ENCODE measurements around the gene CIAO2A. TPM values are rescaled to one million over a fixed set of nuclear protein-coding genes. Genes with fewer than 3 reads are reported as not detected.

Gene CIAO2A
- total RNA-seq, 1 experiment from 2014 or later: 74.4 TPM

DNA sequence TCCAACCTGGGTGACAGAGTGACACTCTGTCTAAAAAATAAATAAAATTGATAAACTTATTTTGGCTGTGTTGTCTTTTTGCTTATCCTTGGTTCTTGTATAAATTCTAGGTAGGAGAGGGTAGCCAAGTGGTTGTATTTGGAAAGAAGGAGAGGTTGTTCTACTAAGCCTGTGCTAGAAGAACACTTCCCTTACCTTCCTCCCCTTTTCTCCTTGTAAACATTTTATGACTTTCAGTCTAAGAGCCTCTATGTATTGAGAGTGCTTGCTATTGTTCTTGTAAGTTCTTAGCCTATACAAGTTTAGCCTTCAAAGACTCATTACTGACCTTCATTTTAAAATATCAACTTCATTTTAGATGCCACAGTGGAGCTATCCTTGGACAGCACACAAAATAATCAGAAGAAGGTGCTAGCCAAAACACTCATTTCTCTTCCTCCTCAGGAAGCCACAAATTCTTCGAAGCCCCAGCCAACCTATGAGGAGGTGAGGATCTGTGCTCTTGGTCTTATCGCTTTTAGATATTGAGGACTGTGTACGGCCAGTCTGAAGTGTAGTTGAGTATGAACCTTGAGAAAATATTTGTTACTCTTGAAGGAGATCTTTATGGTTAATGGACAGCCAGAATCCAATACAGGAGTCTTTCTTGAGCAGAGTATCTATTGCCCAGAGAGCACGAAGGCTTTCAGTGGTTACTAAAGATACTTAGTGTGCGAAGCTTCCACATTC is 24.3 kb upstream of the CIAO2A start:
- no peak overlapping the region for H3K18ac ChIP-seq (ENCODE audit: insufficient read length, low read depth, low read length)
- H4K91ac ChIP-seq (ENCODE audit: insufficient read length, low read depth, low read length): no peak overlapping the region
- no peak overlapping the region for H3K23ac ChIP-seq (ENCODE audit: insufficient read length, low read depth, low read length)
- no peak overlapping the region for H3K4ac ChIP-seq (ENCODE audit: low read depth, low read length)
- H3K27me3 ChIP-seq (ENCODE audit: insufficient read depth, low read length): no peaks in the 10 kb centered on the region
- H2BK20ac ChIP-seq (ENCODE audit: low read depth, low read length, poor library complexity, severe bottlenecking): no peak overlapping the region
- H3K36me3 Mint-ChIP-seq (ENCODE audit: insufficient read depth in 1 of 3, low read depth in 3 of 3): peaks cover 6 to 47% (median 21%) of the 10 kb centered on the region in 3 experiments; a peak in 5 of 7 replicates
- no peak overlapping the region for H2BK12ac ChIP-seq (ENCODE audit: insufficient read length, low read depth, low read length)
- H3K27ac ChIP-seq (ENCODE audit: insufficient read length, low read depth, low read length): no peak overlapping the region
- H3K4me1 ChIP-seq (ENCODE audit: insufficient read depth, low read length): no peaks in the 10 kb centered on the region
- no peak overlapping the region for H3K56ac ChIP-seq (ENCODE audit: insufficient read length, low read depth, low read length)
- H3K4me2 ChIP-seq (ENCODE audit: insufficient read depth, insufficient read length, low read length): no peak overlapping the region
- TF ChIP-seq, protein P1, sequence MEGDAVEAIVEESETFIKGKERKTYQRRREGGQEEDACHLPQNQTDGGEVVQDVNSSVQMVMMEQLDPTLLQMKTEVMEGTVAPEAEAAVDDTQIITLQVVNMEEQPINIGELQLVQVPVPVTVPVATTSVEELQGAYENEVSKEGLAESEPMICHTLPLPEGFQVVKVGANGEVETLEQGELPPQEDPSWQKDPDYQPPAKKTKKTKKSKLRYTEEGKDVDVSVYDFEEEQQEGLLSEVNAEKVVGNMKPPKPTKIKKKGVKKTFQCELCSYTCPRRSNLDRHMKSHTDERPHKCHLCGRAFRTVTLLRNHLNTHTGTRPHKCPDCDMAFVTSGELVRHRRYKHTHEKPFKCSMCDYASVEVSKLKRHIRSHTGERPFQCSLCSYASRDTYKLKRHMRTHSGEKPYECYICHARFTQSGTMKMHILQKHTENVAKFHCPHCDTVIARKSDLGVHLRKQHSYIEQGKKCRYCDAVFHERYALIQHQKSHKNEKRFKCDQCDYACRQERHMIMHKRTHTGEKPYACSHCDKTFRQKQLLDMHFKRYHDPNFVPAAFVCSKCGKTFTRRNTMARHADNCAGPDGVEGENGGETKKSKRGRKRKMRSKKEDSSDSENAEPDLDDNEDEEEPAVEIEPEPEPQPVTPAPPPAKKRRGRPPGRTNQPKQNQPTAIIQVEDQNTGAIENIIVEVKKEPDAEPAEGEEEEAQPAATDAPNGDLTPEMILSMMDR (conservative IDR thresholded peaks at IDR 0.05): no peak
- no peak overlapping the region for H3K4me3 Mint-ChIP-seq
- H3T11ph ChIP-seq (ENCODE audit: low read length): no peak overlapping the region
- H3K9ac ChIP-seq (ENCODE audit: extremely low read depth, insufficient read length, low read length): no peak overlapping the region
- no peaks in the 10 kb centered on the region for H3K9me3 ChIP-seq (ENCODE audit: control insufficient read depth, low read depth, low read length)
- no peak for DNase-seq
- no peaks in the 10 kb centered on the region for H4K20me1 ChIP-seq (ENCODE audit: control insufficient read depth, insufficient read depth, insufficient read length)
- H4K8ac ChIP-seq (replicated peaks; ENCODE audit: insufficient read length, low read depth, low read length): no peak overlapping the region
- H3K4me1 Mint-ChIP-seq: no peaks in the 10 kb centered on the region
- no peak overlapping the region for H2BK5ac ChIP-seq (ENCODE audit: insufficient read length, low read length)
- no peaks in the 10 kb centered on the region for H3K79me1 ChIP-seq (ENCODE audit: insufficient read depth, low read depth, low read length, poor library complexity, severe bottlenecking)
- no peak overlapping the region for H2AK5ac ChIP-seq (ENCODE audit: insufficient read length, low read length)
- H3K27ac Mint-ChIP-seq: no peak overlapping the region
- no peak overlapping the region for H3K14ac ChIP-seq (ENCODE audit: insufficient read depth, low read length)
- WGBS (ENCODE audit: extremely low coverage, insufficient read length, low lambda C conversion rate): no CpG with 5 or more reads among the region's 5 CpGs
- no peak overlapping the region for H2AFZ ChIP-seq (ENCODE audit: low read length)
- H3K23me2 ChIP-seq (ENCODE audit: insufficient read length, low read depth, low read length, poor library complexity, severe bottlenecking): no peaks in the 10 kb centered on the region
- H4K5ac ChIP-seq (ENCODE audit: insufficient read length, low read depth, low read length): no peak overlapping the region
- H2BK15ac ChIP-seq (ENCODE audit: low read depth, low read length): no peak overlapping the region
- H3K27me3 Mint-ChIP-seq (ENCODE audit: low read depth): no peaks in the 10 kb centered on the region
- no peaks in the 10 kb centered on the region for H3K9me3 Mint-ChIP-seq
- H3K79me2 ChIP-seq (ENCODE audit: insufficient read depth, low read length): no peaks in the 10 kb centered on the region
- H2BK120ac ChIP-seq (ENCODE audit: low read depth, low read length, poor library complexity, severe bottlenecking): no peak overlapping the region

All from H9 (cell line).